Left lung (tissue), 10 donors: ENCODE data around the gene KIF5C. TPM values are rescaled to one million over a fixed set of nuclear protein-coding genes. Genes with fewer than 3 reads are reported as not detected.

Source experiments
- ATAC-seq: fragments of 200-7000 bp; cut with Tn5 transposase; one replicate; pipeline ENCODE4 v1.9.1; 2020; ENCODE audit warnings: moderate library complexity
- DNase-seq, 4 donors: peaks; one replicate each; pipeline ENCODE4 v3.0.0-alpha.2; 2013 to 2020
- H3K27ac ChIP-seq, 2 donors: fragments of 200-600 bp; sonication (generic) in 1 of 2; one replicate each; pipeline versions ENCODE4 v1.5.0 to v1.8.0; 2020 to 2021
- H3K27me3 ChIP-seq, 2 donors: fragments of 200-600 bp; sonication (generic) in 1 of 2; one replicate each; pipeline versions ENCODE4 v1.5.0 to v1.8.0; 2020 to 2021
- H3K36me3 ChIP-seq, 2 donors: fragments of 200-600 bp; sonication (generic) in 1 of 2; one replicate each; pipeline versions ENCODE4 v1.5.0 to v1.8.0; 2020 to 2021
- H3K4me1 ChIP-seq, 2 donors: fragments of 200-600 bp; one replicate each; pipeline ENCODE4 v1.8.0; 2021
- H3K4me3 ChIP-seq, 2 donors: fragments of 200-600 bp; sonication (generic) in 1 of 2; one replicate each; pipeline versions ENCODE4 v1.5.0 to v1.8.0; 2020 to 2021; ENCODE audit warnings: mild to moderate bottlenecking in 1 of 2
- H3K9me3 ChIP-seq, 2 donors: fragments of 200-600 bp; sonication (generic) in 1 of 2; one replicate each; pipeline versions ENCODE4 v1.5.0 to v1.8.0; 2020 to 2021
- intact Hi-C, 2 donors: fragments of 100-400 bp; cut with DNase I; formaldehyde crosslinking; loops; one replicate each; pipeline versions ENCODE4 v1.11.2 to v1.14.2; 2022
- polyA plus RNA-seq, 6 donors: library from polyadenylated mRNA; unstranded; fragments of 120-200 nt; gene quantifications; one replicate each; pipeline ENCODE4 v1.2.1, GENCODE V29; 2013; ENCODE audit not compliant: insufficient read length in 6 of 6
- total RNA-seq, 2 donors: library from RNA; stranded (reverse); fragmentation: NEBNext Ultra II Directional; extraction: Animal tissue kit (Norgen Biotek cat#: 25700); gene quantifications; one replicate each; pipeline ENCODE4 v1.2.1, GENCODE V29; 2021
- TF ChIP-seq, protein P1 (sequence below), 2 donors: fragments of 200-600 bp; sonication (generic) in 1 of 2; IDR thresholded peaks; one replicate each; pipeline versions ENCODE4 v1.5.0 to v1.8.0; 2021; ENCODE audit warnings: antibody characterized with exemption in 2 of 2
- donor health status: DM: no; HTN: yes; CAD: no.
- donor health status: DM: no; HTN: no; CAD: no.

Gene KIF5C
- total and polyA plus RNA-seq, 8 donors, result 0.92 to 27.4 (median 20.3) TPM

DNA sequence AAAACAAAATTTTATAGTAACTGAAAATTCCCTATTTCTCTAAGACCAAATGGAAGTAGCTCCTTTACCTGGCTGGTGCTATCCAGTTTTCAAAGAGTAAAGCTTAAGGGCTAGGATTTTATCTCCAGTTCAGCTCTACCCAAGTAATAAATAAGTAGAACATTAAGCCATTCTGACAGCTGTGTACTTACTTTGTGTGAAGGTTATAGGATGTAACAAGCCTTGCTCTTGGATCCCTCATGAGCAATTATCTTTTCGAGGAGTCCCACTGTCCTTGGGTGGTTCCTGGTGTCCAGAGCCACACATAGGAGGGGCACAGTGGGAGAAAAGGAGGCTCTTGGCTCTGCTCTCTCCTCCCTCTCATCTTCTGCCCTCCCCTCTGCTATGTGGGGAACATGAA, 45.5 kb downstream of the KIF5C start:
- intact Hi-C loops, result no loop called here
- DNase-seq (no peak), ATAC-seq (no peak)
- no peak overlapping the region for H3K4me3 ChIP-seq
- H3K9me3 ChIP-seq, result peaks cover 0 to 12% of the 10 kb centered on the region in 2 donors
- H3K27ac ChIP-seq, result no peak overlapping the region
- H3K36me3 ChIP-seq, result no peaks in the 10 kb centered on the region
- no peaks in the 10 kb centered on the region for H3K27me3 ChIP-seq
- TF ChIP-seq, protein P1, sequence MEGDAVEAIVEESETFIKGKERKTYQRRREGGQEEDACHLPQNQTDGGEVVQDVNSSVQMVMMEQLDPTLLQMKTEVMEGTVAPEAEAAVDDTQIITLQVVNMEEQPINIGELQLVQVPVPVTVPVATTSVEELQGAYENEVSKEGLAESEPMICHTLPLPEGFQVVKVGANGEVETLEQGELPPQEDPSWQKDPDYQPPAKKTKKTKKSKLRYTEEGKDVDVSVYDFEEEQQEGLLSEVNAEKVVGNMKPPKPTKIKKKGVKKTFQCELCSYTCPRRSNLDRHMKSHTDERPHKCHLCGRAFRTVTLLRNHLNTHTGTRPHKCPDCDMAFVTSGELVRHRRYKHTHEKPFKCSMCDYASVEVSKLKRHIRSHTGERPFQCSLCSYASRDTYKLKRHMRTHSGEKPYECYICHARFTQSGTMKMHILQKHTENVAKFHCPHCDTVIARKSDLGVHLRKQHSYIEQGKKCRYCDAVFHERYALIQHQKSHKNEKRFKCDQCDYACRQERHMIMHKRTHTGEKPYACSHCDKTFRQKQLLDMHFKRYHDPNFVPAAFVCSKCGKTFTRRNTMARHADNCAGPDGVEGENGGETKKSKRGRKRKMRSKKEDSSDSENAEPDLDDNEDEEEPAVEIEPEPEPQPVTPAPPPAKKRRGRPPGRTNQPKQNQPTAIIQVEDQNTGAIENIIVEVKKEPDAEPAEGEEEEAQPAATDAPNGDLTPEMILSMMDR (IDR thresholded peaks at IDR 0.05), result no peak
- no peaks in the 10 kb centered on the region for H3K4me1 ChIP-seq

DNA sequence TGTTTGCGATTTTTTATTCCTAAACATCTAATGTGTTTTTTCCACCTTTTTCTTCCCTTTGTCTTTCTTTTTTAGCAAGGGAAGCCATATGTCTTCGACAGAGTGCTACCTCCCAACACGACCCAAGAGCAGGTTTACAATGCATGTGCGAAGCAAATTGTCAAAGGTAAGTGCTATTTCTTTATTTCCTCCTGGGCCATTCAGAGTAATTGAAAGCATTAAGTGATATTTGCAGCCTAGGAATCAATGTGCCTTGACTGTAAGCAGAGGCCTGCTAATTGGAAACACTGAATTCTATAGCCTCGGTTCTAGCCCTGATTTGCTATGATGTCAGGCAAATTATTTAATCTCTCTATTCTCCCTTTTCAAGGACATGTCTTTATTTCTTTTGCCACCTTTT, 47.0 kb downstream of the KIF5C start:
- H3K36me3 ChIP-seq, result no peaks in the 10 kb centered on the region
- H3K4me3 ChIP-seq, result no peak overlapping the region
- no peak for ATAC-seq
- no peaks in the 10 kb centered on the region for H3K27me3 ChIP-seq
- TF ChIP-seq, protein P1 (IDR thresholded peaks at IDR 0.05), result no peak
- no peak overlapping the region for H3K27ac ChIP-seq
- intact Hi-C loops, result no loop called here
- H3K4me1 ChIP-seq, result peaks cover 0 to 1% of the 10 kb centered on the region in 2 donors
- H3K9me3 ChIP-seq, result peaks cover 0 to 12% of the 10 kb centered on the region in 2 donors
- DNase-seq, result no peak

DNA sequence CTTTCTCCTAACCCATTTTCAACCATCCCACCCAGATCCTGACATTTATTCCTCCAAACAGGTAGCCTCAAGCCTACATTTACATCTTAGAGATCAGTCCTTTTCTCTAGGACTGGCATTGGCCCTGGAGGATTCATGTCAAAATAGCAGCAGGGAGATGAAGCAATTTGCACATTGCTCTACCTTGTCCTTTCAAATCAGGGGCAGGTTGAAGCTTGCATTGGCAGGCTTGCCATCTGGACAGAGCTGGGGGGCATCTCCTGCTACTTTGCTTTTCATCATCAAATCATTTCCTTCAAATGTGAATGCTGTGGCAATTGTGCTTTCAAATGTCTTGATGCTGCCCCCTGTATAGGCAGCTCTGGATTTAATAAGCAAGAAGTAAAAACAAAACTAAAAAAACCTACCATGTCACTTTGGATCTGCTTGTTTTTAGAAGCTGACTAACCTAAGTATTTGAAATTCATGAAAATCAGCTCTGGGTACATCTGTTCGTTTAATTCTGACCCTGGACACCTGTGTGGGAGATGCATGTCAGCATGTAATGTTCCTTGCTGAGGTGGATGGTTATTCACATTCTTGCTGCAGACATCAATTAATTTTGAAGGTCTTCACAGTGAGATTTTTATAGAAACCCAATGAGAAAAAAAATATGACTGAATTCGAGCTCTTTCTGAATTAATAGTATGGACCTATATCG, 47.9 kb downstream of the KIF5C start:
- no peak overlapping the region for H3K4me3 ChIP-seq
- ATAC-seq (no peak), DNase-seq (no peak)
- H3K9me3 ChIP-seq, result peaks cover 0 to 9% of the 10 kb centered on the region in 2 donors
- H3K36me3 ChIP-seq, result no peaks in the 10 kb centered on the region
- no peaks in the 10 kb centered on the region for H3K27me3 ChIP-seq
- TF ChIP-seq, protein P1 (IDR thresholded peaks at IDR 0.05), result no peak
- H3K27ac ChIP-seq, result no peak overlapping the region
- intact Hi-C loops, result no loop called here
- peaks cover 0 to 6% of the 10 kb centered on the region in 2 donors for H3K4me1 ChIP-seq

DNA sequence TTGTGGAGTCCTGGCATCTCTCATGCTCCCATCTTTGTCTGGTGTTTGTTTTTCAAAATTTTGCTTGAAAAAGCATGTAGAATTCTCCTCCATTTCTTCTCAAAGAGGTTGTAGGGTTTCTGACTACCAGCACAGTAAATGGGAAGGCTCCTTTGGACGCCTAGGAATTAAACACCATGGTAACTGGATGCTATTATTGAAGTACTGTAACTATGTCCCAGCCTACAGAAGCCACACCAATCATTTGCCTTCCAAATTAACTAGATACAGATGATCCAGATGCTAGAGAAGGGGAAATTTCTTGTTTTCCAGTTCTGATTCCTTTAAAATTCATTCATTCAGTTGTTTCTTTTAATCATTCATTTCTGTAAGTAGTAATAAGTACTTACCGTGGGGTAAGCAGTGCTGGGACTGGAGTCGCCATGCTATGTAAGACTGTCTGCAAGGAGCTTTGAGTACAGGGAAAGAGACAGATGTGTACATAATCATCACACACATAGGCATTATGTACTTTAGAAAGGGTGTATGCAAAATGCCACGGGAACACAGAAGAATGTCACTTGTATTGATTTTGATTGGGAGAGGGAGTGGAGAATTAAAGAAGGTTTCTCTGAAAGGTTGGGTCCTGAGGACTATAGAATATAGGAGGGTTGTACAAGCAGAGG, 49.6 kb downstream of the KIF5C start:
- intact Hi-C loops, result no loop called here
- TF ChIP-seq, protein P1 (IDR thresholded peaks at IDR 0.05), result no peak
- ATAC-seq (no peak), DNase-seq (no peak)
- no peaks in the 10 kb centered on the region for H3K9me3 ChIP-seq
- no peaks in the 10 kb centered on the region for H3K36me3 ChIP-seq
- no peak overlapping the region for H3K4me3 ChIP-seq
- H3K27me3 ChIP-seq, result no peaks in the 10 kb centered on the region
- H3K4me1 ChIP-seq, result peaks cover 0 to 6% of the 10 kb centered on the region in 2 donors
- no peak overlapping the region for H3K27ac ChIP-seq

DNA sequence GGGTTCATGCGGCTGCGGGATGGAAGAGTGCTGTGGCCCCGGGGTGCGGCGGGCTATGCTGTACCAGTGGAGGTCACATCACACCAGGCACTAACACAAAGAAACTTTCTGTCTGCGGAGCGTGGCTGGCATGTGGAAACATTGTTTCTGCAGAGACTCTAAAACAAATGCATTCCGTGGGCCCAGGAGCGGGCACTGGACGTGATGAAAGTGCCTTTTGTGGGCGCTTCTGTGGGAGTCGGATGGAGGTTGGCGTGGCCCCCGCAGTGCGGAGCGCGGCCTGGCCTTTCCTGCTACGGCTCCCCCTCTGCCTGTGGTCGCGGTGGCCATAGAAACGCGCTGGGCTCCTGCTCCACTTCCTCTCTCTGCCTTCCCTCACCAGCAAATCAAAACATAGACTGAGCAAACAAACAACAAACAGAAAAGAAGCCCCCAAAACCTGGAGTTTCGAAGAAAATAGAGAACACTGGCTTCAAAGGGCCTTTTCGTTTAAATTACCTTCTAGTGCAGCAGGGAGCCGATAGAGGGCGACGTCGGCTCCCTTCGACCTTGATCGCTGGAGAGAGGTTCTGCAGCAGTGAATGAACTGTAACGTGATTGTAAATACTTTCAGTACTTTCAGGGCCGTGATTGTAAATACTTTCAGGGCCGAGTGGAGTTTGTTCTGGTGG, 51.4 kb downstream of the KIF5C start:
- no peaks in the 10 kb centered on the region for H3K27me3 ChIP-seq
- intact Hi-C loops, result no loop called here
- peaks cover 0 to 6% of the 10 kb centered on the region in 2 donors for H3K4me1 ChIP-seq
- no peaks in the 10 kb centered on the region for H3K9me3 ChIP-seq
- no peaks in the 10 kb centered on the region for H3K36me3 ChIP-seq
- ATAC-seq (peak; percentile 95), DNase-seq (peak in 3 of 4 donors; percentile 23 to 81 (median 67))
- H3K4me3 ChIP-seq, result peak overlapping the region in 1 of 2 donors; percentile 28
- H3K27ac ChIP-seq, result peak overlapping the region in 1 of 2 donors; percentile 63
- TF ChIP-seq, protein P1 (IDR thresholded peaks at IDR 0.05), result peak; percentile 51 to 69
